ENCODE results near the gene RNF144B. TPM values are rescaled to one million over a fixed set of nuclear protein-coding genes. Genes with fewer than 3 reads are reported as not detected.

The RNF144B gene
- total and polyA plus RNA-seq, 2 donors (not counting 1 experiment from before 2014, with no cell fraction given) = 3.0 to 17.0 TPM

DNA sequence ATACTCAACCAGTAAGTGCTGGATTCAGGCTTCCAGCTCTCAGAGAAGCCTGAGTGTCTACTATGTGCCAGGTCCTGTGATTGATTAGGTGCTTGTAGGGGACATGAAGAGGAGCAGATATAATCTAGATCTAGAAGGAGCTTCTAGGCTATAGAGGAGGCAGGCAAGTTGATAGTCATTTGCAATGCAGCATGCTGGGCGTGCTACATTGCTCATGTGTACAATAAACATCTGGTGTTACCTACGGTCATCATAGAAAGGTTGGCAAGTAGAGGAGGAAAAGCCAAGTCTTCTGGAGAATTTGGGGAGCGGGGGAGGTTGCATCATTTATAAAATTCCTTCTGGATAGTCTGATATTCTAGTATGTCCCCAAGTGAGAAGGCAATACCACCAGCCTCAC lies 33.2 kb downstream of the RNF144B start:
- Histone ChIP-seq H3K9me3 (ENCODE audit: control extremely low read depth in 1 of 3, control insufficient read depth in 2 of 3, insufficient read depth in 1 of 3, low read length in 2 of 3) (no peaks in the 10 kb centered on the region), H3K9ac (ENCODE audit: low read length) (no peak overlapping the region), H4K20me1 (ENCODE audit: control insufficient read depth, insufficient read depth, low read length, poor library complexity, severe bottlenecking) (no peaks in the 10 kb centered on the region), H3K36me3 (replicated peaks in 1 of 2; ENCODE audit: control extremely low read depth in 1 of 2, control insufficient read depth in 1 of 2, extremely low read depth in 1 of 2, insufficient read depth in 2 of 2, low read length in 1 of 2) (peaks cover 0 to 2% of the 10 kb centered on the region in 2 experiments), H3K79me2 (ENCODE audit: control insufficient read depth, insufficient read depth, low read length) (peaks cover 67% of the 10 kb centered on the region), H3K27ac (ENCODE audit: low read length in 2 of 2) (no peak overlapping the region), H3K4me3 (ENCODE audit: control extremely low read depth in 1 of 5, extremely low read depth in 1 of 5, insufficient read depth in 1 of 5, low read depth in 2 of 5, low read length in 4 of 5) (no peak overlapping the region), H3K4me2 (replicated peaks; ENCODE audit: low read depth, low read length, poor library complexity, severe bottlenecking) (no peak overlapping the region), H3K27me3 (replicated peaks in 1 of 4; ENCODE audit: control extremely low read depth in 1 of 4, control insufficient read depth in 3 of 4, insufficient read depth in 4 of 4, low read length in 3 of 4) (no peaks in the 10 kb centered on the region), H3K4me1 (ENCODE audit: control insufficient read depth in 2 of 2, insufficient read depth in 2 of 2, low read length in 2 of 2) (peaks cover 0 to 9% of the 10 kb centered on the region in 2 donors), H2AFZ (ENCODE audit: insufficient read depth, low read depth, low read length, poor library complexity, severe bottlenecking) (no peak overlapping the region)
- DNase-seq = no peak
- no peak overlapping the region for H3K27ac Mint-ChIP-seq
- H3K4me1 Mint-ChIP-seq = peaks cover 41% of the 10 kb centered on the region
- ChIA-PET CTCF (interaction anchor here (0.7 to 1.5 kb wide), 2 partner anchors 18 to 83 kb away, joined by 3 read pairs; no protein-coding TSS in a partner anchor), POLR2A (no interaction called here)
- peaks cover 2% of the 10 kb centered on the region for H3K9me3 Mint-ChIP-seq (ENCODE audit: insufficient read depth)
- no CpG with 5 or more reads among the region's 3 CpGs for WGBS (ENCODE audit: insufficient coverage)
- TF ChIP-seq, protein P1, sequence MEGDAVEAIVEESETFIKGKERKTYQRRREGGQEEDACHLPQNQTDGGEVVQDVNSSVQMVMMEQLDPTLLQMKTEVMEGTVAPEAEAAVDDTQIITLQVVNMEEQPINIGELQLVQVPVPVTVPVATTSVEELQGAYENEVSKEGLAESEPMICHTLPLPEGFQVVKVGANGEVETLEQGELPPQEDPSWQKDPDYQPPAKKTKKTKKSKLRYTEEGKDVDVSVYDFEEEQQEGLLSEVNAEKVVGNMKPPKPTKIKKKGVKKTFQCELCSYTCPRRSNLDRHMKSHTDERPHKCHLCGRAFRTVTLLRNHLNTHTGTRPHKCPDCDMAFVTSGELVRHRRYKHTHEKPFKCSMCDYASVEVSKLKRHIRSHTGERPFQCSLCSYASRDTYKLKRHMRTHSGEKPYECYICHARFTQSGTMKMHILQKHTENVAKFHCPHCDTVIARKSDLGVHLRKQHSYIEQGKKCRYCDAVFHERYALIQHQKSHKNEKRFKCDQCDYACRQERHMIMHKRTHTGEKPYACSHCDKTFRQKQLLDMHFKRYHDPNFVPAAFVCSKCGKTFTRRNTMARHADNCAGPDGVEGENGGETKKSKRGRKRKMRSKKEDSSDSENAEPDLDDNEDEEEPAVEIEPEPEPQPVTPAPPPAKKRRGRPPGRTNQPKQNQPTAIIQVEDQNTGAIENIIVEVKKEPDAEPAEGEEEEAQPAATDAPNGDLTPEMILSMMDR (IDR thresholded peaks at IDR 0.05) = no peak
- intact Hi-C loops (cut with micrococcal nuclease) = no loop called here
- no peak for ATAC-seq (ENCODE audit: low read depth)
- H3K27me3 Mint-ChIP-seq = no peaks in the 10 kb centered on the region
- H3K4me3 Mint-ChIP-seq = no peak overlapping the region

DNA sequence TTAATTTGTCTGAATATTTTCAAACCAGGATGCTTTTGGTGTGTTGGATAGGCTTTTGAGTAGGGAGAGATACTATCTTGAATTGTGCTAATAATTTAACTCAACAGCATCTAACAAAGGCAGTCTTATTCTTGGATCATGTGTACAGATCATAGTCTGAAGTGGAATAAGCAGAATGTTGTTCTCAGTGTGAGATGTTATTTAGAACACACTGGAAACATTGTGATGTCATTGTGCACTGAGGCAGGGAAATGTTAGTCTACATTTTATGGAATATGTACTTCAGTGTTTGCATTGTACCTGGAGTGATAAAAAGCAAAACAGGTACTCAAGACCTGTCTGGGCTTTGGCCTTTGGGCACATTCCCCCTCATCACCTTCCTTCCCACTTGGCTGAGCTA lies 35.0 kb downstream of the RNF144B start:
- no peaks in the 10 kb centered on the region for H3K9me3 Mint-ChIP-seq (ENCODE audit: insufficient read depth)
- no peaks in the 10 kb centered on the region for H3K9me3 ChIP-seq (ENCODE audit: control extremely low read depth in 1 of 3, control insufficient read depth in 2 of 3, insufficient read depth in 1 of 3, low read length in 2 of 3)
- H3K27ac Mint-ChIP-seq = no peak overlapping the region
- TF ChIP-seq EZH2 (IDR thresholded peaks at IDR 0.05; ENCODE audit: borderline replicate concordance, insufficient read depth, low read depth, low read length, poor library complexity, severe bottlenecking) = no peak
- TF ChIP-seq, protein P1 (IDR thresholded peaks at IDR 0.05) = no peak
- H3K27ac ChIP-seq (ENCODE audit: low read length in 2 of 2) = no peak overlapping the region
- H3K4me1 Mint-ChIP-seq = peaks cover 46% of the 10 kb centered on the region
- no peak overlapping the region for H3K4me3 ChIP-seq (ENCODE audit: control extremely low read depth in 1 of 5, extremely low read depth in 1 of 5, insufficient read depth in 1 of 5, low read depth in 2 of 5, low read length in 4 of 5)
- no peaks in the 10 kb centered on the region for H3K27me3 ChIP-seq (replicated peaks in 1 of 4; ENCODE audit: control extremely low read depth in 1 of 4, control insufficient read depth in 3 of 4, insufficient read depth in 4 of 4, low read length in 3 of 4)
- H3K4me3 Mint-ChIP-seq = no peak overlapping the region
- no peak overlapping the region for H2AFZ ChIP-seq (ENCODE audit: insufficient read depth, low read depth, low read length, poor library complexity, severe bottlenecking)
- peaks cover 0 to 9% of the 10 kb centered on the region in 2 donors for H3K4me1 ChIP-seq (ENCODE audit: control insufficient read depth in 2 of 2, insufficient read depth in 2 of 2, low read length in 2 of 2)
- no peak overlapping the region for H3K9ac ChIP-seq (ENCODE audit: low read length)
- DNase-seq (no peak), ATAC-seq (ENCODE audit: low read depth) (no peak)
- peaks cover 60% of the 10 kb centered on the region for H3K79me2 ChIP-seq (ENCODE audit: control insufficient read depth, insufficient read depth, low read length)
- intact Hi-C loops (cut with micrococcal nuclease) = no loop called here
- no peaks in the 10 kb centered on the region for H4K20me1 ChIP-seq (ENCODE audit: control insufficient read depth, insufficient read depth, low read length, poor library complexity, severe bottlenecking)
- CTCF ChIA-PET = interaction anchor here (1.3 kb wide), 1 partner anchor 81 kb away, joined by 3 read pairs; no protein-coding TSS in a partner anchor
- no peaks in the 10 kb centered on the region for H3K27me3 Mint-ChIP-seq
- POLR2A ChIA-PET = no interaction called here
- no peak overlapping the region for H3K4me2 ChIP-seq (replicated peaks; ENCODE audit: low read depth, low read length, poor library complexity, severe bottlenecking)
- no peaks in the 10 kb centered on the region for H3K36me3 ChIP-seq (replicated peaks in 1 of 2; ENCODE audit: control extremely low read depth in 1 of 2, control insufficient read depth in 1 of 2, extremely low read depth in 1 of 2, insufficient read depth in 2 of 2, low read length in 1 of 2)
